Keratinocyte (primary cell): ENCODE results near the gene MYH10.

Experiments
- EZH2 ChIP-seq: IDR thresholded peaks from one replicate; pipeline ENCODE4 v1.6.1; 2012; ENCODE audit warnings: inconsistent platforms, mild to moderate bottlenecking, low read length, moderate library complexity
- TF ChIP-seq, protein P1 (sequence below), 3 experiments: IDR thresholded peaks in 1 of 3; conservative IDR thresholded peaks in 1 of 3; optimal IDR thresholded peaks in 1 of 3; 2 replicates in 2 of 3; 3 replicates in 1 of 3; pipeline versions ENCODE3 to v1.5.1; 2011; ENCODE audit warnings: low read length in 3 of 3, mild to moderate bottlenecking in 3 of 3, moderate library complexity in 2 of 3, control low read depth in 1 of 3, inconsistent platforms in 1 of 3; ENCODE audit not compliant: insufficient read depth in 2 of 3; ENCODE audit errors: extremely low read depth in 1 of 3

DNA sequence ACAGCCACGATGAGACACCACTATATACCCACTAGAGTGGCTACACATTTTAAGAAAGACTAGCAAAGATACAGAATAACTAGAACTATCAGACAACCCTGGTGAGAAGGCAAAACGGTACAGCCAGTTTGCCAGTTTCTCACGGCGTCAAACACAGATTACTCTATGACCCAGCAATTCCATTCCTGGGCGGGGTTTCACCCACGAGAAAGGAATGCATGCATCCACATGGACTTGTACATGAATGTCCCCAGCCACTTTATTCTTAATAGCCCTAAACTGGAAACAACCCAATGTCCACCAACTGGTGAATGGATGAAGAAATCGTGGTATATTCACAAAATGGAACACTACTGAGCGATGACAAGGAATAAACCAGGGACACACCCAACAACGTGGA lies 74.5 kb downstream of the MYH10 start:
- TF ChIP-seq, protein P1, sequence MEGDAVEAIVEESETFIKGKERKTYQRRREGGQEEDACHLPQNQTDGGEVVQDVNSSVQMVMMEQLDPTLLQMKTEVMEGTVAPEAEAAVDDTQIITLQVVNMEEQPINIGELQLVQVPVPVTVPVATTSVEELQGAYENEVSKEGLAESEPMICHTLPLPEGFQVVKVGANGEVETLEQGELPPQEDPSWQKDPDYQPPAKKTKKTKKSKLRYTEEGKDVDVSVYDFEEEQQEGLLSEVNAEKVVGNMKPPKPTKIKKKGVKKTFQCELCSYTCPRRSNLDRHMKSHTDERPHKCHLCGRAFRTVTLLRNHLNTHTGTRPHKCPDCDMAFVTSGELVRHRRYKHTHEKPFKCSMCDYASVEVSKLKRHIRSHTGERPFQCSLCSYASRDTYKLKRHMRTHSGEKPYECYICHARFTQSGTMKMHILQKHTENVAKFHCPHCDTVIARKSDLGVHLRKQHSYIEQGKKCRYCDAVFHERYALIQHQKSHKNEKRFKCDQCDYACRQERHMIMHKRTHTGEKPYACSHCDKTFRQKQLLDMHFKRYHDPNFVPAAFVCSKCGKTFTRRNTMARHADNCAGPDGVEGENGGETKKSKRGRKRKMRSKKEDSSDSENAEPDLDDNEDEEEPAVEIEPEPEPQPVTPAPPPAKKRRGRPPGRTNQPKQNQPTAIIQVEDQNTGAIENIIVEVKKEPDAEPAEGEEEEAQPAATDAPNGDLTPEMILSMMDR (optimal IDR thresholded peaks at IDR 0.05 in 1 of 3, IDR thresholded peaks at IDR 0.05 in 1 of 3, conservative IDR thresholded peaks at IDR 0.05 in 1 of 3; ENCODE audit: extremely low read depth in 1 of 3, insufficient read depth in 2 of 3, low read length in 3 of 3), result no peak
- no peak for TF ChIP-seq EZH2
